HG03354 (cell line): Measurements from ENCODE around the gene PIEZO1.
"Not testable (repeated sequence)": the region's sequence is repeated elsewhere in the genome, so short reads cannot be mapped to it uniquely, and the experiment has no call there.

Source experiments
- ATAC-seq: cut with Tn5 transposase; IDR thresholded peaks from one replicate; pipeline ENCODE4 v1.9.1; 2021; ENCODE audit warnings: mild to moderate bottlenecking; ENCODE audit not compliant: unreplicated experiment, poor library complexity, severe bottlenecking

PIEZO1 gene

GRCh38 chr16:88772871-88773811, 11.9 kb downstream of the PIEZO1 start:
- no peak for ATAC-seq

- not testable (repeated sequence) for ATAC-seq
Observed at GRCh38 chr16:88771781-88772180, 13.2 kb downstream of the PIEZO1 start.

GRCh38 chr16:88771294-88771772, 13.7 kb downstream of the PIEZO1 start:
- no peak for ATAC-seq

- peak; percentile 44 for ATAC-seq
Observed at GRCh38 chr16:88770461-88771293, 14.3 kb downstream of the PIEZO1 start.

- ATAC-seq, result no peak
Observed at GRCh38 chr16:88769617-88770460, 15.2 kb downstream of the PIEZO1 start.

- ATAC-seq, result no peak
Observed at GRCh38 chr16:88768071-88768783, 16.8 kb downstream of the PIEZO1 start.

GRCh38 chr16:88767546-88768070, 17.4 kb downstream of the PIEZO1 start:
- ATAC-seq, result no peak

- no peak for ATAC-seq
Observed at GRCh38 chr16:88766975-88767374, 18.0 kb downstream of the PIEZO1 start.

- no peak for ATAC-seq
Observed at GRCh38 chr16:88764913-88765349, 20.1 kb downstream of the PIEZO1 start.

GRCh38 chr16:88764080-88764479, 20.9 kb downstream of the PIEZO1 start:
- ATAC-seq, result no peak

GRCh38 chr16:88763502-88764053, 21.4 kb downstream of the PIEZO1 start:
- no peak for ATAC-seq

- no peak for ATAC-seq
Observed at GRCh38 chr16:88762941-88763340, 22.1 kb downstream of the PIEZO1 start.

GRCh38 chr16:88762258-88762870, 22.7 kb downstream of the PIEZO1 start:
- ATAC-seq, result no peak

- no peak for ATAC-seq
Observed at GRCh38 chr16:88761830-88762229, 23.2 kb downstream of the PIEZO1 start.

GRCh38 chr16:88761143-88761534, 23.9 kb downstream of the PIEZO1 start:
- no peak for ATAC-seq

GRCh38 chr16:88760424-88761142, 24.4 kb downstream of the PIEZO1 start:
- no peak for ATAC-seq

- no peak for ATAC-seq
Observed at GRCh38 chr16:88759976-88760350, 25.1 kb downstream of the PIEZO1 start.
